ENCODE results near the gene KCND2. TPM values are rescaled to one million over a fixed set of nuclear protein-coding genes. Genes with fewer than 3 reads are reported as not detected.
"Not testable (repeated sequence)": the region's sequence is repeated elsewhere in the genome, so short reads cannot be mapped to it uniquely, and the experiment has no call there.

KCND2 gene
- total RNA-seq, result 0.42 and 0.46 TPM in 2 replicates
- long read RNA-seq, result 0 reads

DNA sequence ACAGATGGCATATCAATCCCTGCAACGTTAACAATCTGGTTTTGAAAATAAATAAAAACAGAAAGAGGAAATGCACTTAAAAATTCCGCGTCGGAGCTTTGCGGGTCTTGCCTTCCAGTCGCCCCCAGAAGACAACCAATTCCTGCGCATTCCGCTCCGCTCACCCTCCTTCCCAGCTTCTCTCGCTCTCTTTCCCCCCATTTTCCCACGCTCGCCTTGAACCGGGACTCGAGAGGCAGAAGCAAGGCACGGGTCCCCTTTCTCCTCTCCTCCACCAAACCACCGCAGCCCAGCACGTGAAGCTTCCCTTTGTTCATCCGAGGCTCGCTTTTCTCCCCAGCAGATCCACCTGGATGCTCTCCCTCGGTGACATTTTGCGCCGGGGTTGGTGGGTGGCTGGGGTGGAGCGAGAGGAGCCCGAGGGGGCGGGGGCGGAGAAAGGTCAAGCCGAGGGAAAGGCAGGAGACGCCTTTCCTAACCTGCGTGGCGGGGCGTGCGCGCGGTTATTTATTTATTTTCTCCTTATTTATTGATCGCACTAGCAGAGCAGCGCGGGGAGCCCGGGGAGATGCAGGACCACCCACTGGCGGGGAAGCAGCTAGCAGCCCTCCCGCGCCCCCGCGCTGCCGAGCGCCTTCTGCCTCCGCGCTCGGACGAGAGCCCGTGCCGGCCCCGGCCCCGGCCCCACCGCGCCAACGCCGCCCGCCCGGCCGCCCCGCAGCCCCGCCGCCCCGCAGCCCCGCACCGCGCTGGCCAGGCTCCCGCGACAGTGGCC is at the start of gene KCND2:
TSS of gene KCND2 (plus strand) at position 475 of the 775 bp plus-strand sequence.
- no peaks in the 10 kb centered on the region for H3K9me3 Mint-ChIP-seq (ENCODE audit: unreplicated experiment)
- H3K4me1 Mint-ChIP-seq (ENCODE audit: unreplicated experiment), result peaks cover 7% of the 10 kb centered on the region
- H3K36me3 Mint-ChIP-seq (ENCODE audit: unreplicated experiment), result no peaks in the 10 kb centered on the region
- no peak for DNase-seq (ENCODE audit: extremely low spot score, unreplicated experiment)
- H3K27ac Mint-ChIP-seq (ENCODE audit: unreplicated experiment), result no peak within 1 kb of the TSS
- peak within 1 kb of the TSS; percentile 94 for H3K4me3 Mint-ChIP-seq (ENCODE audit: unreplicated experiment)
- H3K27me3 Mint-ChIP-seq (ENCODE audit: unreplicated experiment), result peaks cover 7% of the 10 kb centered on the region
- TF ChIP-seq, protein P1, sequence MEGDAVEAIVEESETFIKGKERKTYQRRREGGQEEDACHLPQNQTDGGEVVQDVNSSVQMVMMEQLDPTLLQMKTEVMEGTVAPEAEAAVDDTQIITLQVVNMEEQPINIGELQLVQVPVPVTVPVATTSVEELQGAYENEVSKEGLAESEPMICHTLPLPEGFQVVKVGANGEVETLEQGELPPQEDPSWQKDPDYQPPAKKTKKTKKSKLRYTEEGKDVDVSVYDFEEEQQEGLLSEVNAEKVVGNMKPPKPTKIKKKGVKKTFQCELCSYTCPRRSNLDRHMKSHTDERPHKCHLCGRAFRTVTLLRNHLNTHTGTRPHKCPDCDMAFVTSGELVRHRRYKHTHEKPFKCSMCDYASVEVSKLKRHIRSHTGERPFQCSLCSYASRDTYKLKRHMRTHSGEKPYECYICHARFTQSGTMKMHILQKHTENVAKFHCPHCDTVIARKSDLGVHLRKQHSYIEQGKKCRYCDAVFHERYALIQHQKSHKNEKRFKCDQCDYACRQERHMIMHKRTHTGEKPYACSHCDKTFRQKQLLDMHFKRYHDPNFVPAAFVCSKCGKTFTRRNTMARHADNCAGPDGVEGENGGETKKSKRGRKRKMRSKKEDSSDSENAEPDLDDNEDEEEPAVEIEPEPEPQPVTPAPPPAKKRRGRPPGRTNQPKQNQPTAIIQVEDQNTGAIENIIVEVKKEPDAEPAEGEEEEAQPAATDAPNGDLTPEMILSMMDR (IDR thresholded peaks at IDR 0.05), result no peak

DNA sequence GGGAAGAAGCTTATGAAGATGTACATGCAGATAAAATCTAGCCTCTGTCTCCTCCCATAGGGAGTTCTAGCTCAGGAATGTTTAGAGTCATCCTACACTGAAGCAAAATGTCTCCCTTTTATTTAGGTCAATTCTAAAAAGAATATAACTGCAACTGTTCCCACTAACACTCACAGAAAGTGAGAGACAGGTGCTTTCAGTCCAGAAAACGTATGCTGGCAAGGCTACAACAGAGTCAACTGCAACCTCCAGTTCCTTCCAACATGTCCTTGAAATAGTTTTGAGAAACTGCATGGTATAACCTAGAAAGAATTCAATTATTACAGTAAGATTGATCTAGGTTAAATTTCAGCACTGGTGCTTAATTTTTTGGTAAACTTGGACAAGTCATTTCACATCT is 46.8 kb upstream of the KCND2 start:
- no peaks in the 10 kb centered on the region for H3K9me3 Mint-ChIP-seq (ENCODE audit: unreplicated experiment)

DNA sequence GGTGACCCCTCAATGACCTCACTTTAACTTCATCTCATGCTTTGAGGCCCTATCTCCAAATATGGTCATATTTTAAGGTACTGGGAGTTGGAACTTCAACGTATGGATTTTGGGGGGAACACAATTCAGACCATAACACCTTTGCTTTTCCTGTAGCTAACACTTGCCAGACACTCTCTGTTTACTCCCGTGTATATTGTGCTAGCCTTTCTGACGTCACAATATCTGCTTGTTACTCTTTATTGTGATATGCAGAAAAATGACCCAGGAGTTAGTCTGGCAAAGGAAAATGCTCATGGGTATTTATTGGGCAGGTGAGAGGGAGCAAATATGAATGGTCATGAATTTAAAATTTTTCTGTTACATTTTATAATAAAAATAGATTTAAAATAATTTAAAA is 45.7 kb upstream of the KCND2 start:
- TF ChIP-seq, protein P1 (IDR thresholded peaks at IDR 0.05), result no peak
- Mint-ChIP-seq H3K4me1 (ENCODE audit: unreplicated experiment) (peaks cover 6% of the 10 kb centered on the region), H3K36me3 (ENCODE audit: unreplicated experiment) (no peaks in the 10 kb centered on the region), H3K9me3 (ENCODE audit: unreplicated experiment) (no peaks in the 10 kb centered on the region), H3K27me3 (ENCODE audit: unreplicated experiment) (no peaks in the 10 kb centered on the region), H3K4me3 (ENCODE audit: unreplicated experiment) (no peak overlapping the region), H3K27ac (ENCODE audit: unreplicated experiment) (no peak overlapping the region)
- DNase-seq (ENCODE audit: extremely low spot score, unreplicated experiment), result no peak

More for the DNA sequence above, 46.8 kb upstream of the KCND2 start:
- TF ChIP-seq, protein P1 (IDR thresholded peaks at IDR 0.05), result no peak
- no peak for DNase-seq (ENCODE audit: extremely low spot score, unreplicated experiment)
- no peak overlapping the region for H3K27ac Mint-ChIP-seq (ENCODE audit: unreplicated experiment)
- H3K4me3 Mint-ChIP-seq (ENCODE audit: unreplicated experiment), result no peak overlapping the region
- H3K4me1 Mint-ChIP-seq (ENCODE audit: unreplicated experiment), result peaks cover 6% of the 10 kb centered on the region
- H3K27me3 Mint-ChIP-seq (ENCODE audit: unreplicated experiment), result no peaks in the 10 kb centered on the region
- H3K36me3 Mint-ChIP-seq (ENCODE audit: unreplicated experiment), result no peaks in the 10 kb centered on the region

DNA sequence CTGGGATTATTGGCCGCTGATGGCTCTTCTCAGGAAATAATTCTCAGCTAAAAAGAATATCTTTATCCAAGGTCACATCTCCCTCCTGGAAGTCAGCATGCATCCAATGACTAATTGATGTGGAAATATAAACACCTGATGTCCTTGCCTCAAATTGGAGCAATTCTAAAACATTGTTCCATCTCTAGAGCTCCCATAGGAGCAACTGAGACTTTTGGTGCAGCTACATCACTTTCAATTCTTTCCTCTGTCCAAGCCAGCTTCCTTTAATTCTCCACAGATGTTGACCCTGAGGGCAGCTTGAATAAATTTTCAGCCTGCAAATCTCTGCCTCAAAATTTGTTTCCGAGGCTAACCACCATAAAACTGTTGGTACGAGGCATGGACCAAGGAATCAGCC is 43.9 kb upstream of the KCND2 start:
- no peaks in the 10 kb centered on the region for H3K27me3 Mint-ChIP-seq (ENCODE audit: unreplicated experiment)
- H3K4me3 Mint-ChIP-seq (ENCODE audit: unreplicated experiment), result no peak overlapping the region
- H3K27ac Mint-ChIP-seq (ENCODE audit: unreplicated experiment), result no peak overlapping the region
- TF ChIP-seq, protein P1 (IDR thresholded peaks at IDR 0.05), result no peak
- DNase-seq (ENCODE audit: extremely low spot score, unreplicated experiment), result no peak
- no peaks in the 10 kb centered on the region for H3K36me3 Mint-ChIP-seq (ENCODE audit: unreplicated experiment)
- no peaks in the 10 kb centered on the region for H3K9me3 Mint-ChIP-seq (ENCODE audit: unreplicated experiment)
- H3K4me1 Mint-ChIP-seq (ENCODE audit: unreplicated experiment), result peaks cover 6% of the 10 kb centered on the region

DNA sequence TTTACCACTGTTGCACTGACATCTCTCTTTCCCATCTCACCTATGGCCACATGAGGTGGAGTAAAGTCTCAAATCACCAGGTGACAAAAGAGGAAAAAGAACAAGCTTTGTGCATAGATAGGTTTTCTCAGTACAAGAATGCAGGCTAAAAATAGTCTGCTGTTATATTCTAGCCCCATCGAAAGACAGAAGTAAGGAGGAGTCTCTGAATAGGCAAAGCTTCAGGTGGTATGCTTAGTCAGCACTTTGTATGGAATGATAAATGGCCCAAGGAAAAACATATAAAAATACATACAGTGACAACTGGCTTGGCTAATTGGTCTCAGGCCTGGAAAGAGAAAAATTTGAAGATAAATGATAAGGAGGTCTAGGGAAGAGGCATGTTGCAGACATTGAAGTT is 39.6 kb upstream of the KCND2 start:
- no peaks in the 10 kb centered on the region for H3K27me3 Mint-ChIP-seq (ENCODE audit: unreplicated experiment)
- H3K4me3 Mint-ChIP-seq (ENCODE audit: unreplicated experiment), result no peak overlapping the region
- DNase-seq (ENCODE audit: extremely low spot score, unreplicated experiment), result no peak
- peaks cover 4% of the 10 kb centered on the region for H3K9me3 Mint-ChIP-seq (ENCODE audit: unreplicated experiment)
- H3K36me3 Mint-ChIP-seq (ENCODE audit: unreplicated experiment), result no peaks in the 10 kb centered on the region
- TF ChIP-seq, protein P1 (IDR thresholded peaks at IDR 0.05), result no peak
- no peak overlapping the region for H3K27ac Mint-ChIP-seq (ENCODE audit: unreplicated experiment)
- peaks cover 6% of the 10 kb centered on the region for H3K4me1 Mint-ChIP-seq (ENCODE audit: unreplicated experiment)

DNA sequence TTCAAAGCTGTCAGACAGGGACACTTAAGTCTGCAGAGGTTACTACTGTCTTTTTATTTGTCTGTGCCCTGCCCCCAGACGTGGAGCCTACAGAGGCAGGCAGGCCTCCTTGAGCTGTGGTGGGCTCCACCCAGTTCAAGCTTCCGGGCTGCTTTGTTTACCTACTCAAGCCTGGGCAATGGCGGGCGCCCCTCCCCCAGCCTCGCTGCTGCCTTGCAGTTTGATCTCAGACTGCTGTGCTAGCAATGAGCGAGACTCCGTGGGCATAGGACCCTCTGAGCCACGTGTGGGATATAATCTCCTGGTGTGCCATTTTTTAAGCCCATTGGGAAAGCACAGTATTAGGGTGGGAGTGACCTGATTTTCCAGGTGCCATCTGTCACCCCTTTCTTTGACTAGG is 32.6 kb upstream of the KCND2 start:
- not testable (repeated sequence) for H3K36me3 Mint-ChIP-seq (ENCODE audit: unreplicated experiment); DNase-seq (ENCODE audit: extremely low spot score, unreplicated experiment); H3K4me3 Mint-ChIP-seq (ENCODE audit: unreplicated experiment); H3K27ac Mint-ChIP-seq (ENCODE audit: unreplicated experiment); H3K9me3 Mint-ChIP-seq (ENCODE audit: unreplicated experiment); H3K27me3 Mint-ChIP-seq (ENCODE audit: unreplicated experiment); H3K4me1 Mint-ChIP-seq (ENCODE audit: unreplicated experiment)

All from osteocyte (in vitro differentiated cells).